HepG2 (cell line): ENCODE results near the gene AURKA. TPM values are rescaled to one million over a fixed set of nuclear protein-coding genes. Genes with fewer than 3 reads are reported as not detected.

Source experiments
- ATAC-seq: fragments of 200-7000 bp; cut with Tn5 transposase; 3 replicates; pipeline ENCODE4 v1.9.1; 2020; ENCODE audit warnings: mild to moderate bottlenecking, moderate library complexity
- BruUV-seq: library from RNA; stranded (reverse); fragments of 400-500 nt; replicated peaks from 2 replicates; lab custom pipeline; 2021; lab: Mats Ljungman, UMichigan
- CTCF ChIA-PET: fragments of 300-600 bp; formaldehyde crosslinking; extraction: SDS; loops from one replicate; lab custom pipeline; 2021; ENCODE audit warnings: low total read pairs, inconsistent platforms, low intra/inter-chr PET ratio; lab: Yijun Ruan, JAX
- POLR2A ChIA-PET: fragments of 350-600 bp; sonication (Branson Sonifier 250); formaldehyde crosslinking; loops from one replicate; lab custom pipeline; 2020; ENCODE audit warnings: antibody characterized with exemption, inconsistent platforms; lab: Yijun Ruan, JAX
- DNase-seq: peaks from one replicate; pipeline ENCODE4 v3.0.0-alpha.2; 2015; ENCODE audit warnings: low spot score
- FAIRE-seq: peaks from 3 replicates; lab custom pipeline; 2011; peaks lifted over from hg19 to GRCh38; lab: Jason Lieb, UNC
- H2AFZ ChIP-seq: one replicate; pipeline ENCODE4 v1.6.1; 2011; ENCODE audit warnings: low read length, inconsistent platforms
- H3K27ac ChIP-seq: fragments of 300-600 bp; 3 replicates; pipeline ENCODE4 v1.8.0; 2011; ENCODE audit warnings: mixed run types, mild to moderate bottlenecking, mixed read lengths, low read length, inconsistent platforms; ENCODE audit not compliant: insufficient read depth; ENCODE audit errors: extremely low read length
- H3K27me3 ChIP-seq, 2 experiments: fragments of 200-600 bp in 1 of 2; 2 replicates in 1 of 2; 3 replicates in 1 of 2; pipeline versions ENCODE4 v1.6.0 to v1.8.0; 2011; ENCODE audit warnings: low read length in 2 of 2, mild to moderate bottlenecking in 2 of 2, moderate library complexity in 2 of 2, inconsistent platforms in 1 of 2; ENCODE audit not compliant: insufficient read depth in 2 of 2, control insufficient read depth in 1 of 2
- H3K36me3 ChIP-seq, 2 experiments: fragments of 200-600 bp in 1 of 2; replicated peaks in 1 of 2; 2 replicates in 1 of 2; 3 replicates in 1 of 2; pipeline versions ENCODE4 v1.5.1 to v1.8.0; 2011; ENCODE audit warnings: low read length in 2 of 2, inconsistent platforms in 1 of 2; ENCODE audit not compliant: insufficient read depth in 2 of 2, control insufficient read depth in 1 of 2
- H3K4me1 ChIP-seq: 2 replicates; pipeline ENCODE4 v1.5.1; 2012; ENCODE audit warnings: low read length, inconsistent platforms; ENCODE audit not compliant: insufficient read depth
- H3K4me2 ChIP-seq: 2 replicates; pipeline ENCODE4 v1.6.0; 2011; ENCODE audit warnings: low read depth, low read length, inconsistent platforms
- H3K4me3 ChIP-seq, 3 experiments: fragments of 200-600 bp in 1 of 3; sonication (generic), shearing (Covaris generic) in 1 of 3; replicated peaks in 1 of 3; 2 replicates each; pipeline ENCODE4 v1.5.1; 2011 to 2016; ENCODE audit warnings: low read length in 3 of 3, inconsistent platforms in 2 of 3, low read depth in 2 of 3, mild to moderate bottlenecking in 2 of 3, control low read depth in 1 of 3, mixed read lengths in 1 of 3; ENCODE audit not compliant: insufficient read depth in 1 of 3
- H3K79me2 ChIP-seq: one replicate; pipeline ENCODE4 v1.6.1; 2011; ENCODE audit warnings: low read length, inconsistent platforms; ENCODE audit not compliant: insufficient read depth
- H3K9ac ChIP-seq: 2 replicates; pipeline ENCODE4 v1.6.0; 2011; ENCODE audit warnings: mild to moderate bottlenecking, low read depth, low read length, inconsistent platforms; ENCODE audit not compliant: insufficient read depth
- H3K9me3 ChIP-seq: 2 replicates; pipeline ENCODE4 v1.5.1; 2012; ENCODE audit warnings: mild to moderate bottlenecking, low read length
- H4K20me1 ChIP-seq: 2 replicates; pipeline ENCODE4 v1.6.0; 2011; ENCODE audit warnings: inconsistent platforms, mild to moderate bottlenecking, low read length, moderate library complexity; ENCODE audit not compliant: insufficient read depth
- CREM ChIP-seq, 2 experiments: sonication (generic) in 1 of 2; formaldehyde crosslinking in 1 of 2; IDR thresholded peaks; 2 replicates each; pipeline versions ENCODE4 v1.4.0 to v1.6.1; 2016 to 2020; ENCODE audit warnings: antibody characterized with exemption in 1 of 2, mild to moderate bottlenecking in 1 of 2, missing genetic modification reagents in 1 of 2
- FOSL2 ChIP-seq: sonication (generic); formaldehyde crosslinking; IDR thresholded peaks from 2 replicates; pipeline ENCODE4 v1.4.0; 2020; ENCODE audit warnings: missing genetic modification reagents
- FOXA1 ChIP-seq, 2 experiments: fragments of 450-650 bp in 1 of 2; sonication (generic) in 1 of 2; formaldehyde crosslinking in 1 of 2; IDR thresholded peaks; 2 replicates each; pipeline versions ENCODE4 v1.4.0 to v1.6.1; 2016 to 2020; ENCODE audit warnings: missing genetic modification reagents in 1 of 2
- ISX ChIP-seq: sonication (generic); formaldehyde crosslinking; conservative IDR thresholded peaks from 2 replicates; pipeline ENCODE4 v1.5.0; 2020; ENCODE audit warnings: missing genetic modification reagents
- MYNN ChIP-seq: sonication (generic); formaldehyde crosslinking; IDR thresholded peaks from 2 replicates; pipeline ENCODE4 v1.4.0; 2020; ENCODE audit warnings: mild to moderate bottlenecking, low read depth, missing genetic modification reagents
- NKX3-1 ChIP-seq: sonication (generic); formaldehyde crosslinking; IDR thresholded peaks from 2 replicates; pipeline ENCODE4 v1.5.0; 2020; ENCODE audit warnings: missing genetic modification reagents
- NPAS2 ChIP-seq: sonication (generic); formaldehyde crosslinking; IDR thresholded peaks from 2 replicates; pipeline ENCODE4 v1.8.0; 2022; ENCODE audit warnings: mild to moderate bottlenecking, missing genetic modification reagents, borderline replicate concordance
- NR2F1 ChIP-seq, 2 experiments: fragments of 450-650 bp in 1 of 2; formaldehyde crosslinking in 1 of 2; IDR thresholded peaks; 2 replicates each; pipeline versions ENCODE4 v1.5.0 to v1.6.1; 2016 to 2020; ENCODE audit warnings: mild to moderate bottlenecking in 1 of 2, missing compliant biosample characterization in 1 of 2, missing genetic modification reagents in 1 of 2, moderate library complexity in 1 of 2
- PHF5A ChIP-seq: IDR thresholded peaks from one replicate; pipeline ENCODE4 v1.6.1; 2018; ENCODE audit warnings: low read depth, missing genetic modification reagents; ENCODE audit not compliant: unreplicated experiment
- SALL1 ChIP-seq: sonication (generic); formaldehyde crosslinking; IDR thresholded peaks from 2 replicates; pipeline ENCODE4 v1.8.0; 2022; ENCODE audit warnings: mild to moderate bottlenecking, missing genetic modification reagents
- TEAD3 ChIP-seq: optimal IDR thresholded peaks from 2 replicates; pipeline ENCODE3; 2016; ENCODE audit warnings: borderline replicate concordance
- U2AF2 ChIP-seq: fragments of 200-400 bp; formaldehyde crosslinking; IDR thresholded peaks from 2 replicates; pipeline ENCODE4 v1.6.1; 2017; ENCODE audit warnings: low read depth, mild to moderate bottlenecking, low read length
- ZFP37 ChIP-seq: sonication (generic); formaldehyde crosslinking; IDR thresholded peaks from 2 replicates; pipeline ENCODE4 v1.4.0; 2020; ENCODE audit warnings: missing genetic modification reagents, borderline replicate concordance
- ZKSCAN5 ChIP-seq: sonication (generic); formaldehyde crosslinking; IDR thresholded peaks from 2 replicates; pipeline ENCODE4 v1.5.1; 2020; ENCODE audit warnings: mild to moderate bottlenecking, missing genetic modification reagents
- ZNF644 ChIP-seq: IDR thresholded peaks from 2 replicates; pipeline ENCODE4 v1.6.1; 2016; ENCODE audit warnings: low read depth
- WGBS: methylation state at CpG from one replicate; pipeline ENCODE4 v1.1.6; 2017; ENCODE audit warnings: low lambda C conversion rate; 5-methylcytosine and 5-hydroxymethylcytosine counted together
- in situ Hi-C: cut with HindIII; loops from 2 replicates; pipeline ENCODE4 v1.10.0; 2017; ENCODE audit warnings: low pct_unique_long_range_greater_than_20kb; ENCODE audit not compliant: extremely low pct_ligation_motif_present
- intact Hi-C: fragments of 100-400 bp; cut with micrococcal nuclease; formaldehyde crosslinking; loops from one replicate; pipeline ENCODE4 v1.10.0; 2022; ENCODE audit not compliant: unreplicated experiment
- polyA plus RNA-seq, 8 experiments: library from polyadenylated mRNA; depleted of rRNA in 3 of 8; stranded (reverse) in 7 of 8; unstranded in 1 of 8; fragments of >200 nt; fragmentation: Illumina TruSeq in 4 of 8; extraction: Trizol in 4 of 8; gene quantifications; 2 replicates each; pipeline versions ENCODE4 v1.2.1 to v1.2.3, GENCODE V29; 2011 to 2016; ENCODE audit warnings: low read depth in 4 of 8, missing spikeins in 1 of 8, mixed read lengths in 1 of 8; ENCODE audit not compliant: insufficient read depth in 1 of 8
- total RNA-seq, 5 experiments: library from RNA; depleted of rRNA; stranded (reverse); fragments of >200 nt; fragmentation: Illumina TruSeq; extraction: Trizol; gene quantifications; 2 replicates each; pipeline ENCODE4 v1.2.3, GENCODE V29; 2016; ENCODE audit warnings: low read depth in 1 of 5
- TF ChIP-seq, protein P1 (sequence below): sonication (generic); formaldehyde crosslinking; IDR thresholded peaks from 2 replicates; pipeline ENCODE4 v1.5.0; 2020; ENCODE audit warnings: mild to moderate bottlenecking, missing genetic modification reagents, borderline replicate concordance

AURKA gene
- total and polyA plus RNA-seq, 2 of the 13 experiments (the other 11 are each of a cell fraction or from before 2014, with no cell fraction given): 96.4 to 224 TPM

DNA sequence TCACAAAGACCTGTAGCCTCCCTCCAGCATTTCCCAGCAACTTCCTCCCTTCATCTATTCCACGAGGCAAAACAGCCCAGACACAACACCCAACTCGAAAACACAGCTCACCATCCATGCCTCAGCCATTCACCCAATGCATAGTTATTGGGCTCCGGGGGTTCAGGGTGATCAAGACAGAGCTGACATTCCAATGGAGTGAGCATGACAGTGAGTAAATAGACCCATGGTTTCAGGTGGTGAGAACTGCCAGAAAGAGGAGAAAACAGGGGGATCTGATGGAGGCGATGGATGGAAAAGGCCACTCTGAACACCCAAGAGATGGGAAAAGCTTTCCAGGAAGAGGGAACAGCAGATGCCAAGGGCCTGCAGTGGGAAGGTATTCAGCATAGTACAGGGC, 25.9 kb upstream of the AURKA start:
- FAIRE-seq (no peak), DNase-seq (peak; percentile 53), ATAC-seq (peak; percentile 60)
- Histone ChIP-seq H3K27ac (no peak overlapping the region), H3K4me1 (peaks cover 51% of the 10 kb centered on the region), H3K4me3 (no peak overlapping the region), H3K9ac (no peak overlapping the region), H3K27me3 (no peaks in the 10 kb centered on the region), H3K9me3 (no peaks in the 10 kb centered on the region), H3K79me2 (no peaks in the 10 kb centered on the region), H4K20me1 (no peaks in the 10 kb centered on the region), H3K4me2 (no peak overlapping the region), H2AFZ (no peak overlapping the region), H3K36me3 (no peaks in the 10 kb centered on the region)
- 43% methylated on average over 4 of the region's 4 CpGs for WGBS
- TF ChIP-seq NKX3-1 (CRISPR knock-in tag) (no peak), FOXA1 (IDR thresholded peaks at IDR 0.05) (no peak), FOXA1 (CRISPR knock-in tag; IDR thresholded peaks at IDR 0.05) (0 out of 2 replicates have a peak, but pooled peaks have one; percentile 32), ISX (CRISPR knock-in tag) (no peak), FOSL2 (CRISPR knock-in tag) (peak; percentile 36; the same call in 1 of the 2 replicates), PHF5A (CRISPR knock-in tag) (no peak), ZFP37 (CRISPR knock-in tag) (no peak), NR2F1 (CRISPR knock-in tag; IDR thresholded peaks at IDR 0.05) (0 out of 4 replicates have a peak, but pooled peaks of 1 of the 2 experiments have one; percentile 21), NPAS2 (no peak), CREM (IDR thresholded peaks at IDR 0.05) (no peak), CREM (CRISPR knock-in tag; IDR thresholded peaks at IDR 0.05) (no peak), MYNN (CRISPR knock-in tag) (no peak), TEAD3 (peak; percentile 49), ZKSCAN5 (CRISPR knock-in tag) (peak; percentile 81; the same call in 1 of the 2 replicates), U2AF2 (no peak), SALL1 (CRISPR knock-in tag) (no peak), ZNF644 (CRISPR knock-in tag) (0 out of 2 replicates have a peak, but pooled peaks have one; percentile 21)
- TF ChIP-seq, protein P1, sequence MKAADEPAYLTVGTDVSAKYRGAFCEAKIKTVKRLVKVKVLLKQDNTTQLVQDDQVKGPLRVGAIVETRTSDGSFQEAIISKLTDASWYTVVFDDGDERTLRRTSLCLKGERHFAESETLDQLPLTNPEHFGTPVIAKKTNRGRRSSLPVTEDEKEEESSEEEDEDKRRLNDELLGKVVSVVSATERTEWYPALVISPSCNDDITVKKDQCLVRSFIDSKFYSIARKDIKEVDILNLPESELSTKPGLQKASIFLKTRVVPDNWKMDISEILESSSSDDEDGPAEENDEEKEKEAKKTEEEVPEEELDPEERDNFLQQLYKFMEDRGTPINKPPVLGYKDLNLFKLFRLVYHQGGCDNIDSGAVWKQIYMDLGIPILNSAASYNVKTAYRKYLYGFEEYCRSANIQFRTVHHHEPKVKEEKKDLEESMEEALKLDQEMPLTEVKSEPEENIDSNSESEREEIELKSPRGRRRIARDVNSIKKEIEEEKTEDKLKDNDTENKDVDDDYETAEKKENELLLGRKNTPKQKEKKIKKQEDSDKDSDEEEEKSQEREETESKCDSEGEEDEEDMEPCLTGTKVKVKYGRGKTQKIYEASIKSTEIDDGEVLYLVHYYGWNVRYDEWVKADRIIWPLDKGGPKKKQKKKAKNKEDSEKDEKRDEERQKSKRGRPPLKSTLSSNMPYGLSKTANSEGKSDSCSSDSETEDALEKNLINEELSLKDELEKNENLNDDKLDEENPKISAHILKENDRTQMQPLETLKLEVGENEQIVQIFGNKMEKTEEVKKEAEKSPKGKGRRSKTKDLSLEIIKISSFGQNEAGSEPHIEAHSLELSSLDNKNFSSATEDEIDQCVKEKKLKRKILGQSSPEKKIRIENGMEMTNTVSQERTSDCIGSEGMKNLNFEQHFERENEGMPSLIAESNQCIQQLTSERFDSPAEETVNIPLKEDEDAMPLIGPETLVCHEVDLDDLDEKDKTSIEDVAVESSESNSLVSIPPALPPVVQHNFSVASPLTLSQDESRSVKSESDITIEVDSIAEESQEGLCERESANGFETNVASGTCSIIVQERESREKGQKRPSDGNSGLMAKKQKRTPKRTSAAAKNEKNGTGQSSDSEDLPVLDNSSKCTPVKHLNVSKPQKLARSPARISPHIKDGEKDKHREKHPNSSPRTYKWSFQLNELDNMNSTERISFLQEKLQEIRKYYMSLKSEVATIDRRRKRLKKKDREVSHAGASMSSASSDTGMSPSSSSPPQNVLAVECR: no peak
- no TSS peak for BruUV-seq
- POLR2A ChIA-PET: interaction anchor here (1.2 kb wide), 1 partner anchor 58 kb away, joined by 3 read pairs; no protein-coding TSS in a partner anchor
- intact Hi-C loops: no loop called here
- CTCF ChIA-PET: interaction anchor here (0.9 kb wide), 1 partner anchor 18 kb away, joined by 3 read pairs; no protein-coding TSS in a partner anchor
- in situ Hi-C loops: no loop called here
